ENCODE measurements around the gene ARHGAP24.

ARHGAP24 gene

DNA sequence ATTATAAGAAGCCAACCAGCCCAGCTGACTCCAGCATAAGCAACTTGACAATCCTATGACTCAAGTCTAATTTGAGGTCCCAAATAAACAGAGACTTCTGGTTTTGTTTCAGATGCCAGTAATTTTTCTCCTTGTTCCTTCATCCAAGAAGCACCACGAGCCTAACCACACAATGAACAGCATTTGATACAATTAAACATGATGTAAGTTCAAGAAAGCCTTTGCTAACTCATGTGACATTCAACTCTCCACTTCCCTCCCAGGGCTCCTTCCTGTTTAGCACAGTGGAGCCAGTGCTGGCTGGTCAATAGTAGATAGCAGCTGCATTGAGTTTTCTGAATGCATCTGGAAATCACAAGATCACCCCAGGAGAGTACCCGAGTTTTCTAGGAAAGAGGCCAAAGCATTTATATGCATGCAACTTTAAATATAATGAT, 206.3 kb downstream of the ARHGAP24 start:
- TF ChIP-seq, protein P1, sequence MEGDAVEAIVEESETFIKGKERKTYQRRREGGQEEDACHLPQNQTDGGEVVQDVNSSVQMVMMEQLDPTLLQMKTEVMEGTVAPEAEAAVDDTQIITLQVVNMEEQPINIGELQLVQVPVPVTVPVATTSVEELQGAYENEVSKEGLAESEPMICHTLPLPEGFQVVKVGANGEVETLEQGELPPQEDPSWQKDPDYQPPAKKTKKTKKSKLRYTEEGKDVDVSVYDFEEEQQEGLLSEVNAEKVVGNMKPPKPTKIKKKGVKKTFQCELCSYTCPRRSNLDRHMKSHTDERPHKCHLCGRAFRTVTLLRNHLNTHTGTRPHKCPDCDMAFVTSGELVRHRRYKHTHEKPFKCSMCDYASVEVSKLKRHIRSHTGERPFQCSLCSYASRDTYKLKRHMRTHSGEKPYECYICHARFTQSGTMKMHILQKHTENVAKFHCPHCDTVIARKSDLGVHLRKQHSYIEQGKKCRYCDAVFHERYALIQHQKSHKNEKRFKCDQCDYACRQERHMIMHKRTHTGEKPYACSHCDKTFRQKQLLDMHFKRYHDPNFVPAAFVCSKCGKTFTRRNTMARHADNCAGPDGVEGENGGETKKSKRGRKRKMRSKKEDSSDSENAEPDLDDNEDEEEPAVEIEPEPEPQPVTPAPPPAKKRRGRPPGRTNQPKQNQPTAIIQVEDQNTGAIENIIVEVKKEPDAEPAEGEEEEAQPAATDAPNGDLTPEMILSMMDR (IDR thresholded peaks at IDR 0.05), result no peak
- no peak for TF ChIP-seq ZFX (IDR thresholded peaks at IDR 0.05; ENCODE audit: borderline replicate concordance)
- no peak overlapping the region for H3K27ac ChIP-seq

DNA sequence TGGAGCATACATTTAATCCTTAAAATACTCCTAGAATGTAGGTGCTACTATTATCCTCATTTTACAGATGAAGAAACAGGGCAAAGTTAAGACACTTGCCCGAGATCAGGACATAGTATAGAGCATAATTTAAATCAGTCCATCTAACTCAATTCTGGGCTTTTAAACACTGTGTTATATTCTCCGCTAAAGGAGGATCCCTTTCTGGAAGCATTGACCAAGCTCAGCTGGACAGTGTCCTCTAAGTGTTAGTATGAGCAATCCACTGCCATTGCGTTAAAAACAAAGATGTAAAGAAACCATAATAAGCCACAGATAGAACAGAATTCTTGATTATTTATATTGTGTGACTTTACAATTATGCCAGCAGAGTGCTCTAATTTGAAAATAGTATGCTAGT, 207.0 kb downstream of the ARHGAP24 start:
- TF ChIP-seq, protein P1 (IDR thresholded peaks at IDR 0.05), result no peak
- no peak for TF ChIP-seq ZFX (IDR thresholded peaks at IDR 0.05; ENCODE audit: borderline replicate concordance)
- no peak overlapping the region for H3K27ac ChIP-seq

DNA sequence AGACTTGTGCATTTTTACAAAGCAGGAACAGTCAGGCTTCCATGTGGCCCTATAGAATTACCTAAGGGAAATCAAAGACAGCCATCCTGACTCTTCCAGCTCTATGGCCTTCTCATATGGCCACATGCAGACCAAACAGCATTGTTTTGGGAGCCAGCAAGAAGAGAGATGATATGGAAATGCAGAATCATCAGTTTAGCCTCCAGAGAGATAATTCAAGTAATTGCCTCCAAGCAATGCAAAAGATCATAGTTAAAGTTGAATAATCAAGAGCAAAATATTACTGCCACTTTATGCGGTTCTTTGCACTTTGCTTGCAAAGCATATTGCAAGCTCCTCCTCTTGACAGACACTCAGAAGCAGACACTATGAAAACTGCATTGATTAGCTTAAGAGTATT, 207.4 kb downstream of the ARHGAP24 start:
- TF ChIP-seq ZFX (IDR thresholded peaks at IDR 0.05; ENCODE audit: borderline replicate concordance), result no peak
- TF ChIP-seq, protein P1 (IDR thresholded peaks at IDR 0.05), result no peak
- no peak overlapping the region for H3K27ac ChIP-seq

DNA sequence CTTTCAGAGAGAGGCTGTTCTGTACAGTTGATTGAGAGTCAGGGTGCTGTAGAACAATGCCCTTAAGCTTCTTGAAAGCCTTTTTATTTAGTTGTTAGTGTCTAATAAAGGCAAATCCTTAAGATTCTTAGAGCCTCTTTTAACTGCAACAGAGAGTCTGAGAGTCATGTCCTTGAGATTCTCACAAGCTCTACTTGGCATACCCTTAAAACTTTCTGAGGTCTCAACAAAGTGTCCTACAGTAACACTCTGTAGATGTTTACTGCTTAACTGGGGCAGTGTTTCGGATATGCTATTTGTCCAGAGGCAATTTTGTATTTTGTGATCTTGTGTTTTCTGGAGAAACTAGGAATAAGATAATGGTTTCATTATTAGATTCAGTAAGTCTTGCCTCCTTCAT, 209.7 kb downstream of the ARHGAP24 start:
- H3K27ac ChIP-seq, result no peak overlapping the region
- TF ChIP-seq ZFX (IDR thresholded peaks at IDR 0.05; ENCODE audit: borderline replicate concordance), result no peak
- TF ChIP-seq, protein P1 (IDR thresholded peaks at IDR 0.05), result no peak

DNA sequence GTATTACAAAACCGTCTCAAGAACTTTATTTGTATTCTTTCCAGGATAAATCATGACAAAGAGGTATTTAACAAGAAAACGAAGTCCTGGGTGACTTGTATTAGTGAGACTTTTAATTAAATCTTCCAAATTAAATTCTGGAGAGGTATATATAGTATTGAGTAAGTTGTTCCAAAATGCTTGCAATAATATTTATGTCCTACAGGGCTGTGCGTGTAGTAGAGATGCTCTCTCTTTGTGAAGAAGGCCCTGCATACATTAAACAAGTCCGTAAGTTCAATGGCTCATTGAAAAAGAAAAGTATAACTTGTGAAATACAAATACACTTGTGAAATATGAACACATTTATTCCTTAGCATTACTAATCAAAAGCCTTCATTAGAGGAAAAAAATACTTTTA, 211.4 kb downstream of the ARHGAP24 start:
- TF ChIP-seq, protein P1 (IDR thresholded peaks at IDR 0.05), result no peak
- TF ChIP-seq ZFX (IDR thresholded peaks at IDR 0.05; ENCODE audit: borderline replicate concordance), result no peak
- H3K27ac ChIP-seq, result no peak overlapping the region

DNA sequence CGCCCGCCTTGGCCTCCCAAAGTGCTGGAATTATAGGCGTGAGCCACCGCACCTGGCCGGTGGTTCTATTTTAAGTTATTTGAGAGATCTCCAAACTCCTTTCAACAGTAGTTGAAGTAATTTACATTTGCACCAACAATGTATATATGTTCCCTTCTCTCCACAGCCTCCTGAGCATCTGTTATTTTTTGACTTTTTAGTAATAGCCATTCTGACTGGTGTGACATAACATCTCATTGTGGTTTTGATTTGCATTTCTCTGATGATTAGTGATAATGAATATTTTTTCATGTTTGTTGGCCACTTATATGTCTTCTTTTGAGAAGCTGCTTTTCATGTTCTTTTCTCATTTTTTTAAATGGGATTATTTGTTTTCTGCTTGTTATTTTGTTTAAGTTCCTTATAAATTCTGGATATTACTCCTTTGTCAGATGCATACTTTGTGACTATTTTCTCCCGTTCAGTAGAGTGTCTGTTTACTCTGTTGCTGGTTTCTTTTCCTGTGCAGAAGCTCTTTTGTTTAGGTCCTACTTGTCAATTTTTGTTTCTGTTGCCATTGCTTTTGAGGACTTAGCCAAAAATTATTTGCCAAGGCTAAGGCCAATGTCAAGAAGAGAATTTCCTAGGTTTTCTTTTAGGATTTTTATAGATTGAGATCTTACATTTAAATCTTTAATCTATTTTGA, 213.2 kb downstream of the ARHGAP24 start:
- TF ChIP-seq, protein P1 (IDR thresholded peaks at IDR 0.05), result no peak
- TF ChIP-seq ZFX (IDR thresholded peaks at IDR 0.05; ENCODE audit: borderline replicate concordance), result no peak

DNA sequence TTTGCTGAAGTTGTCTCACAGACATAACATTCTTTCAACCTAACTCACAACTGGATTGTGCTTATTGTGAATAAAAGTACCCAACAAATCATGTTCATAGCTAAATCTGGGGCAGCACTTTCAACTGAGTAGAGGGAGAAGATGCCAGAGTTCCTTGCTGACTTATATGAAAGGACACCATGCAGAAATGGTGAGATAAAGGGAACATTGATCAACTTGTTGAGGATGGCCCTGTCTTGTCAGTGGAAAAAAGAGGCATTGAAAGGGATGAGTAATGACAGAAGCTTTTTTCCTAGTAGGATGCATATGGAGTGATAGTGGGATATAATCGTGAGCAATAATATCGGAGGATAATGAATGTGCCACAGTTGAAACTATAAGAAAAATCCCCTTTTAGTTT, 221.7 kb downstream of the ARHGAP24 start:
- H3K27ac ChIP-seq, result no peak overlapping the region
- TF ChIP-seq, protein P1 (IDR thresholded peaks at IDR 0.05), result no peak
- TF ChIP-seq ZFX (IDR thresholded peaks at IDR 0.05; ENCODE audit: borderline replicate concordance), result no peak

More for the DNA sequence above, 213.2 kb downstream of the ARHGAP24 start:
- H3K27ac ChIP-seq, result no peak overlapping the region

All from 22Rv1 (cell line).